Measurements from ENCODE around the gene ALDH3A1. TPM values are rescaled to one million over a fixed set of nuclear protein-coding genes. Genes with fewer than 3 reads are reported as not detected.

Gene ALDH3A1
- total and polyA plus RNA-seq, 2 donors (not counting 3 experiments of a cell fraction or from before 2014, with no cell fraction given): 0.11 to 1.2 TPM

- CTCF ChIA-PET: interaction anchor here (1.0 to 1.5 kb wide), 2 partner anchors 8 to 209 kb away, joined by 3 to 5 read pairs; no protein-coding TSS in a partner anchor
- no peaks in the 10 kb centered on the region for H3K79me2 ChIP-seq (ENCODE audit: control insufficient read depth, insufficient read depth, low read length)
- H3K9me1 ChIP-seq (replicated peaks; ENCODE audit: control insufficient read depth, extremely low read depth, insufficient read depth, low read length): no peaks in the 10 kb centered on the region
- TF ChIP-seq GATA2 (IDR thresholded peaks at IDR 0.05; ENCODE audit: insufficient read depth, insufficient read length, low read depth, low read length) (no peak), FOS (IDR thresholded peaks at IDR 0.05; ENCODE audit: borderline replicate concordance, insufficient read depth, low read length) (no peak), MYC (IDR thresholded peaks at IDR 0.05; ENCODE audit: low read depth, low read length) (no peak), POLR2AphosphoS5 (IDR thresholded peaks at IDR 0.05; ENCODE audit: insufficient read depth, low read depth, low read length) (no peak), CTCF (IDR thresholded peaks at IDR 0.05; ENCODE audit: extremely low read depth in 1 of 2, insufficient read depth in 1 of 2, low read depth in 1 of 2, low read length in 2 of 2) (no peak), JUN (IDR thresholded peaks at IDR 0.05; ENCODE audit: borderline replicate concordance, insufficient read depth, insufficient read length, low read depth) (no peak), EZH2 (IDR thresholded peaks at IDR 0.05; ENCODE audit: borderline replicate concordance, low read depth, low read length, severe bottlenecking) (no peak), POLR2A (IDR thresholded peaks at IDR 0.05; ENCODE audit: low read depth, low read length) (no peak), MAX (IDR thresholded peaks at IDR 0.05; ENCODE audit: insufficient read depth, insufficient read length) (no peak)
- H3K4me3 ChIP-seq (replicated peaks in 1 of 3; ENCODE audit: insufficient read depth in 1 of 3, low read depth in 1 of 3, low read length in 3 of 3): no peak overlapping the region
- no peaks in the 10 kb centered on the region for H4K20me1 ChIP-seq (replicated peaks; ENCODE audit: control insufficient read depth, extremely low read depth, insufficient read depth, low read length)
- H3K36me3 ChIP-seq (ENCODE audit: control insufficient read depth in 2 of 2, extremely low read depth in 1 of 2, insufficient read depth in 2 of 2, low read length in 2 of 2): no peaks in the 10 kb centered on the region
- no TSS peak for BruUV-seq (replicated peaks)
- no peak overlapping the region for H2AFZ ChIP-seq (ENCODE audit: low read depth, low read length)
- POLR2A ChIA-PET: no interaction called here
- no peaks in the 10 kb centered on the region for H3K9me3 ChIP-seq (replicated peaks; ENCODE audit: control insufficient read depth, insufficient read depth, low read length)
- dilution Hi-C loops (cut with MboI; ENCODE audit: extremely low pct_ligation_motif_present, low sequenced_read_pairs): no loop called here
- no peak overlapping the region for H3K9ac ChIP-seq (replicated peaks; ENCODE audit: extremely low read depth, insufficient read depth, low read length)
- no peaks in the 10 kb centered on the region for H3K27me3 ChIP-seq (ENCODE audit: control insufficient read depth in 2 of 2, insufficient read depth in 2 of 2, low read length in 2 of 2)
- H3K4me2 ChIP-seq (ENCODE audit: insufficient read depth, low read length): no peak overlapping the region
- no peak overlapping the region for H3K27ac ChIP-seq (ENCODE audit: insufficient read depth, low read depth, low read length)
- peaks cover 3% of the 10 kb centered on the region for H3K4me1 ChIP-seq (ENCODE audit: control insufficient read depth, extremely low read depth, insufficient read depth, low read length)
- intact Hi-C loops (cut with micrococcal nuclease): no loop called here
- DNase-seq (ENCODE audit: low read depth, low spot score) (no peak), FAIRE-seq (no peak)
These were observed 28.5 kb downstream of the ALDH3A1 start for GRCh38 chr17:19719355-19720209.

All from endothelial cell of umbilical vein (primary cell).